ENCODE data around the gene NRG2. TPM values are rescaled to one million over a fixed set of nuclear protein-coding genes. Genes with fewer than 3 reads are reported as not detected.
A peak's percentile ranks its signal among the peaks of the same experiment; 100 is the strongest.

The NRG2 gene
- polyA plus RNA-seq, 3 donors = 0.01 TPM; not detected in 2

- 37% methylated on average over 7 of the region's 10 CpGs for WGBS (ENCODE audit: insufficient coverage)
- H3K9ac ChIP-seq (ENCODE audit: insufficient read depth, low read length, poor library complexity, severe bottlenecking) = no peak overlapping the region
- no peak overlapping the region for H3K4me3 ChIP-seq (replicated peaks in 1 of 3; ENCODE audit: low read depth in 2 of 3, low read length in 3 of 3)
- no peaks in the 10 kb centered on the region for H3K79me2 ChIP-seq (ENCODE audit: insufficient read depth, low read length)
- H3K4me3 Mint-ChIP-seq = peak overlapping the region in 1 of 2 donors; percentile 85
- no peak for DNase-seq
- H3K27me3 Mint-ChIP-seq (ENCODE audit: low read depth in 3 of 3) = peaks cover 42 to 67% (median 50%) of the 10 kb centered on the region in 3 donors
- intact Hi-C loops (cut with micrococcal nuclease) = no loop called here
- H3K4me1 ChIP-seq (ENCODE audit: control insufficient read depth in 1 of 2, insufficient read depth in 2 of 2, low read length in 2 of 2) = peaks cover 3 to 7% of the 10 kb centered on the region in 2 donors
- H4K20me1 ChIP-seq (ENCODE audit: insufficient read depth, low read length) = no peaks in the 10 kb centered on the region
- no peaks in the 10 kb centered on the region for H3K36me3 Mint-ChIP-seq
- no peak for TF ChIP-seq CTCF (IDR thresholded peaks at IDR 0.05)
- no peak overlapping the region for H3K27ac Mint-ChIP-seq
- H3K9me3 Mint-ChIP-seq = peaks cover 0 to 4% (median 1%) of the 10 kb centered on the region in 7 donors
- peak overlapping the region; percentile 81 for H3K4me2 ChIP-seq (replicated peaks; ENCODE audit: extremely low read depth, low read length, poor library complexity, severe bottlenecking)
- H2AFZ ChIP-seq (ENCODE audit: insufficient read depth, low read depth, low read length, poor library complexity, severe bottlenecking) = no peak overlapping the region
- H3K27ac ChIP-seq (ENCODE audit: low read depth in 1 of 2, low read length in 2 of 2) = no peak overlapping the region
- H3K9me3 ChIP-seq (replicated peaks in 1 of 2; ENCODE audit: control insufficient read depth in 1 of 2, insufficient read depth in 1 of 2, low read length in 2 of 2) = peaks cover 0 to 11% of the 10 kb centered on the region in 2 donors
- H3K4me1 Mint-ChIP-seq = peaks cover 8% of the 10 kb centered on the region
- H3K36me3 ChIP-seq (replicated peaks in 1 of 2; ENCODE audit: control insufficient read depth in 1 of 2, insufficient read depth in 2 of 2, low read length in 2 of 2) = no peaks in the 10 kb centered on the region
- H3K27me3 ChIP-seq (ENCODE audit: control insufficient read depth in 2 of 2, insufficient read depth in 2 of 2, low read length in 2 of 2) = peaks cover 24 to 46% of the 10 kb centered on the region in 2 donors
Measured at GRCh38 chr5:139847091-139847490, 196.0 kb downstream of the NRG2 start.

- Histone ChIP-seq H3K4me2 (replicated peaks; ENCODE audit: extremely low read depth, low read length, poor library complexity, severe bottlenecking) (no peak overlapping the region), H3K79me2 (ENCODE audit: insufficient read depth, low read length) (no peaks in the 10 kb centered on the region), H4K20me1 (ENCODE audit: insufficient read depth, low read length) (no peaks in the 10 kb centered on the region), H3K9ac (ENCODE audit: insufficient read depth, low read length, poor library complexity, severe bottlenecking) (no peak overlapping the region), H3K9me3 (replicated peaks in 1 of 2; ENCODE audit: control insufficient read depth in 1 of 2, insufficient read depth in 1 of 2, low read length in 2 of 2) (peaks cover 0 to 11% of the 10 kb centered on the region in 2 donors), H3K36me3 (replicated peaks in 1 of 2; ENCODE audit: control insufficient read depth in 1 of 2, insufficient read depth in 2 of 2, low read length in 2 of 2) (no peaks in the 10 kb centered on the region), H3K4me1 (ENCODE audit: control insufficient read depth in 1 of 2, insufficient read depth in 2 of 2, low read length in 2 of 2) (peaks cover 3 to 7% of the 10 kb centered on the region in 2 donors), H3K4me3 (replicated peaks in 1 of 3; ENCODE audit: low read depth in 2 of 3, low read length in 3 of 3) (no peak overlapping the region), H2AFZ (ENCODE audit: insufficient read depth, low read depth, low read length, poor library complexity, severe bottlenecking) (no peak overlapping the region), H3K27me3 (ENCODE audit: control insufficient read depth in 2 of 2, insufficient read depth in 2 of 2, low read length in 2 of 2) (peaks cover 24 to 46% of the 10 kb centered on the region in 2 donors), H3K27ac (ENCODE audit: low read depth in 1 of 2, low read length in 2 of 2) (no peak overlapping the region)
- no peak for DNase-seq
- TF ChIP-seq CTCF (IDR thresholded peaks at IDR 0.05) = no peak
- peaks cover 0 to 4% (median 1%) of the 10 kb centered on the region in 7 donors for H3K9me3 Mint-ChIP-seq
- intact Hi-C loops (cut with micrococcal nuclease) = no loop called here
- H3K27me3 Mint-ChIP-seq (ENCODE audit: low read depth in 3 of 3) = peaks cover 43 to 65% (median 50%) of the 10 kb centered on the region in 3 donors
- H3K4me3 Mint-ChIP-seq = peak overlapping the region in 1 of 2 donors; percentile 73
- H3K36me3 Mint-ChIP-seq = no peaks in the 10 kb centered on the region
- 91% methylated on average over 9 of the region's 18 CpGs for WGBS (ENCODE audit: insufficient coverage)
- no peak overlapping the region for H3K27ac Mint-ChIP-seq
- H3K4me1 Mint-ChIP-seq = peaks cover 8% of the 10 kb centered on the region
Measured at GRCh38 chr5:139845846-139846681, 197.0 kb downstream of the NRG2 start.
